Coronary artery (tissue), 2 donors: ENCODE results near the gene CRB3.
A peak's percentile ranks its signal among the peaks of the same experiment; 100 is the strongest.

Experiments used
- DNase-seq: peaks from one replicate; pipeline ENCODE4 v3.0.0-alpha.2; 2017; ENCODE audit warnings: low spot score
- H3K27ac ChIP-seq, 2 donors: fragments of 200-600 bp; sonication (generic); one replicate each; pipeline ENCODE4 v1.5.1; 2016 to 2019
- H3K4me3 ChIP-seq: fragments of 200-600 bp; sonication (generic); 2 replicates; pipeline ENCODE4 v1.5.1; 2016; ENCODE audit warnings: mild to moderate bottlenecking, moderate library complexity
- CTCF ChIP-seq: fragments of 200-600 bp; sonication (generic); IDR thresholded peaks from one replicate; pipeline ENCODE4 v1.5.1; 2019; ENCODE audit warnings: antibody characterized with exemption

Gene CRB3

GRCh38 chr19:6470173-6470572 is 6.1 kb downstream of the CRB3 start:
- no peak overlapping the region for H3K27ac ChIP-seq
- no peak for TF ChIP-seq CTCF
- DNase-seq, result no peak
- H3K4me3 ChIP-seq, result no peak overlapping the region

- no peak for DNase-seq
- Histone ChIP-seq H3K4me3 (no peak overlapping the region), H3K27ac (no peak overlapping the region)
- TF ChIP-seq CTCF, result no peak
These were observed 7.0 kb downstream of the CRB3 start for GRCh38 chr19:6471076-6471475.

- no peak overlapping the region for H3K4me3 ChIP-seq
- DNase-seq, result no peak
- no peak overlapping the region for H3K27ac ChIP-seq
- no peak for TF ChIP-seq CTCF
These were observed 8.6 kb downstream of the CRB3 start for GRCh38 chr19:6472713-6473112.

GRCh38 chr19:6473647-6474046 is 9.6 kb downstream of the CRB3 start:
- no peak for TF ChIP-seq CTCF
- DNase-seq, result no peak
- H3K27ac ChIP-seq, result no peak overlapping the region
- H3K4me3 ChIP-seq, result no peak overlapping the region

- Histone ChIP-seq H3K27ac (no peak overlapping the region), H3K4me3 (peak overlapping the region; percentile 21)
- no peak for DNase-seq
- TF ChIP-seq CTCF, result no peak
These were observed 11.4 kb downstream of the CRB3 start for GRCh38 chr19:6475321-6476108.

GRCh38 chr19:6476155-6476895 is 12.3 kb downstream of the CRB3 start:
- no peak for TF ChIP-seq CTCF
- H3K27ac ChIP-seq, result no peak overlapping the region
- no peak for DNase-seq
- peak overlapping the region; percentile 35 for H3K4me3 ChIP-seq
